H1 (cell line): ENCODE measurements around the gene EEF2K. TPM values are rescaled to one million over a fixed set of nuclear protein-coding genes. Genes with fewer than 3 reads are reported as not detected.

Source experiments
- CTCF ChIA-PET: fragments of 300-600 bp; sonication (Branson Sonifier 250); formaldehyde crosslinking; loops from one replicate; lab custom pipeline; 2021; ENCODE audit not compliant: partially characterized antibody; lab: Charles Lee
- POLR2A ChIA-PET: fragments of 300-600 bp; sonication (Branson Sonifier 250); formaldehyde crosslinking; loops from one replicate; lab custom pipeline; 2021; ENCODE audit warnings: inconsistent platforms; ENCODE audit not compliant: partially characterized antibody; lab: Charles Lee
- DNase-seq, 2 experiments: peaks; one replicate each; pipeline versions ENCODE4 v3.0.0 to v3.0.0-alpha.2; 2010 to 2022; ENCODE audit warnings: low spot score in 2 of 2, low read depth in 1 of 2, mixed read lengths in 1 of 2
- FAIRE-seq: peaks from 2 replicates; lab custom pipeline; 2011; peaks lifted over from hg19 to GRCh38; lab: Jason Lieb, UNC
- H2AFZ ChIP-seq: 2 replicates; pipeline ENCODE4 v1.8.1; 2012; ENCODE audit warnings: low read length, inconsistent platforms
- H2AK5ac ChIP-seq: 2 replicates; pipeline ENCODE4 v1.6.1; 2013; ENCODE audit warnings: low read depth, low read length
- H2BK120ac ChIP-seq: replicated peaks from 2 replicates; pipeline ENCODE3; 2013; ENCODE audit warnings: low read depth, low read length, inconsistent platforms
- H2BK12ac ChIP-seq: 2 replicates; pipeline ENCODE4 v1.6.1; 2013; ENCODE audit warnings: low read depth, low read length
- H2BK15ac ChIP-seq: 2 replicates; pipeline ENCODE4 v1.6.1; 2013; ENCODE audit warnings: low read length
- H2BK20ac ChIP-seq: 2 replicates; pipeline ENCODE4 v1.6.1; 2013; ENCODE audit warnings: low read length
- H2BK5ac ChIP-seq: 2 replicates; pipeline ENCODE4 v1.6.1; 2013; ENCODE audit warnings: low read depth, low read length
- H3K14ac ChIP-seq: 2 replicates; pipeline ENCODE4 v1.6.1; 2013; ENCODE audit warnings: inconsistent platforms; ENCODE audit not compliant: insufficient read length
- H3K18ac ChIP-seq: 2 replicates; pipeline ENCODE4 v1.6.1; 2013; ENCODE audit warnings: low read length; ENCODE audit errors: extremely low read depth
- H3K23ac ChIP-seq: 2 replicates; pipeline ENCODE4 v1.6.1; 2013; ENCODE audit warnings: inconsistent platforms; ENCODE audit not compliant: insufficient read length
- H3K23me2 ChIP-seq: 2 replicates; pipeline ENCODE4 v1.6.1; 2013; ENCODE audit warnings: low read depth, low read length
- H3K27ac ChIP-seq: 2 replicates; pipeline ENCODE4 v1.6.1; 2011; ENCODE audit warnings: low read depth, low read length, inconsistent platforms
- H3K27me3 ChIP-seq, 4 experiments: replicated peaks in 1 of 4; 1 replicate in 1 of 4; 2 replicates in 3 of 4; pipeline versions ENCODE4 v1.6.1 to v1.8.1; 2011 to 2013; ENCODE audit warnings: low read length in 3 of 4, mild to moderate bottlenecking in 3 of 4, inconsistent platforms in 2 of 4, mixed read lengths in 2 of 4, moderate library complexity in 1 of 4; ENCODE audit not compliant: control insufficient read depth in 3 of 4, insufficient read depth in 3 of 4; ENCODE audit errors: extremely low read depth in 1 of 4
- H3K36me3 ChIP-seq, 4 experiments: 2 replicates each; pipeline versions ENCODE4 v1.6.1 to v1.8.1; 2011 to 2013; ENCODE audit warnings: mild to moderate bottlenecking in 4 of 4, low read length in 3 of 4, moderate library complexity in 2 of 4, control low read depth in 1 of 4, inconsistent platforms in 1 of 4; ENCODE audit not compliant: insufficient read depth in 4 of 4, control insufficient read depth in 2 of 4
- H3K4ac ChIP-seq: replicated peaks from 2 replicates; pipeline ENCODE3; 2013; ENCODE audit warnings: low read length, low read depth, mixed read lengths, inconsistent platforms; ENCODE audit not compliant: insufficient read length
- H3K4me1 ChIP-seq, 4 experiments: replicated peaks in 1 of 4; 1 replicate in 1 of 4; 2 replicates in 3 of 4; pipeline versions ENCODE4 v1.6.1 to v1.8.1; 2011 to 2013; ENCODE audit warnings: low read length in 3 of 4, inconsistent platforms in 2 of 4, mixed read lengths in 1 of 4; ENCODE audit not compliant: insufficient read depth in 4 of 4, control insufficient read depth in 3 of 4
- H3K4me2 ChIP-seq, 2 experiments: 2 replicates each; pipeline versions ENCODE4 v1.6.1 to v1.8.1; 2011 to 2013; ENCODE audit warnings: low read depth in 2 of 2, low read length in 2 of 2, control low read depth in 1 of 2, inconsistent platforms in 1 of 2, mild to moderate bottlenecking in 1 of 2; ENCODE audit not compliant: insufficient read depth in 1 of 2
- H3K4me3 ChIP-seq, 4 experiments: fragments of 200-600, 300-600 bp in 1 of 4; sonication (generic), shearing (Covaris generic), sonication (Bioruptor Twin) in 1 of 4; 2 replicates each; pipeline versions ENCODE4 v1.5.1 to v1.8.1; 2011 to 2016; ENCODE audit warnings: low read length in 4 of 4, low read depth in 3 of 4, control low read depth in 2 of 4, inconsistent platforms in 2 of 4, mild to moderate bottlenecking in 2 of 4, mixed read lengths in 1 of 4, moderate library complexity in 1 of 4; ENCODE audit not compliant: insufficient read depth in 2 of 4; ENCODE audit errors: extremely low read depth in 1 of 4
- H3K56ac ChIP-seq: replicated peaks from 2 replicates; pipeline ENCODE3; 2013; ENCODE audit warnings: low read depth, mild to moderate bottlenecking, mixed read lengths, low read length, inconsistent platforms; ENCODE audit not compliant: insufficient read length
- H3K79me1 ChIP-seq: 2 replicates; pipeline ENCODE4 v1.6.1; 2013; ENCODE audit warnings: low read depth, low read length, control low read depth
- H3K79me2 ChIP-seq, 2 experiments: 2 replicates each; pipeline versions ENCODE4 v1.6.1 to v1.8.1; 2012 to 2013; ENCODE audit warnings: low read length in 2 of 2, mild to moderate bottlenecking in 2 of 2, inconsistent platforms in 1 of 2; ENCODE audit not compliant: insufficient read depth in 2 of 2, control insufficient read depth in 1 of 2
- H3K9ac ChIP-seq, 4 experiments: replicated peaks in 1 of 4; 1 replicate in 1 of 4; 2 replicates in 3 of 4; pipeline versions ENCODE4 v1.6.1 to v1.8.1; 2011 to 2013; ENCODE audit warnings: low read depth in 3 of 4, low read length in 3 of 4, control low read depth in 2 of 4, mild to moderate bottlenecking in 2 of 4, moderate library complexity in 2 of 4, inconsistent platforms in 1 of 4; ENCODE audit errors: extremely low read depth in 1 of 4
- H3K9me3 ChIP-seq, 2 experiments: 2 replicates each; pipeline versions ENCODE4 v1.6.1 to v1.8.1; 2012 to 2013; ENCODE audit warnings: mild to moderate bottlenecking in 2 of 2, moderate library complexity in 2 of 2, control low read depth in 1 of 2, inconsistent platforms in 1 of 2, low read depth in 1 of 2, low read length in 1 of 2, mixed read lengths in 1 of 2; ENCODE audit not compliant: insufficient read depth in 2 of 2
- H4K20me1 ChIP-seq, 2 experiments: replicated peaks in 1 of 2; 2 replicates each; pipeline versions ENCODE3 to v1.8.1; 2011 to 2013; ENCODE audit warnings: inconsistent platforms in 2 of 2, low read length in 2 of 2, mild to moderate bottlenecking in 1 of 2; ENCODE audit not compliant: insufficient read depth in 2 of 2, control insufficient read depth in 1 of 2
- H4K5ac ChIP-seq: 2 replicates; pipeline ENCODE4 v1.6.1; 2013; ENCODE audit warnings: low read length, low read depth, mixed read lengths, inconsistent platforms; ENCODE audit not compliant: insufficient read length
- H4K8ac ChIP-seq: 2 replicates; pipeline ENCODE4 v1.8.0; 2013; ENCODE audit warnings: mild to moderate bottlenecking, moderate library complexity, low read length, inconsistent platforms; ENCODE audit not compliant: insufficient read depth; ENCODE audit errors: extremely low read depth
- H4K91ac ChIP-seq: replicated peaks from 2 replicates; pipeline ENCODE3; 2013; ENCODE audit warnings: low read length, mixed read lengths, inconsistent platforms; ENCODE audit not compliant: insufficient read length
- CBX5 ChIP-seq: fragments of 300-800, 300-1000 bp; sonication (generic); IDR thresholded peaks from 2 replicates; pipeline ENCODE4 v1.7.1; 2016; ENCODE audit warnings: antibody characterized with exemption, low read length, low read depth
- RBBP5 ChIP-seq: IDR thresholded peaks from 2 replicates; pipeline ENCODE4 v1.7.1; 2012; ENCODE audit warnings: low read depth, mild to moderate bottlenecking, inconsistent platforms, low read length, moderate library complexity, borderline replicate concordance
- WGBS, 2 experiments: shearing (Covaris generic) in 1 of 2; methylation state at CpG; one replicate each; pipeline versions ENCODE4 v1.1.6 to v1.1.7; 2013 to 2015; ENCODE audit warnings: low lambda C conversion rate in 2 of 2, mixed read lengths in 2 of 2, inconsistent platforms in 1 of 2, low coverage in 1 of 2, missing lambda C conversion rate in 1 of 2; ENCODE audit not compliant: insufficient replicate concordance in 2 of 2, insufficient coverage in 1 of 2, insufficient read length in 1 of 2; ENCODE audit errors: extremely low coverage in 1 of 2, missing lambda C conversion rate in 1 of 2; 5-methylcytosine and 5-hydroxymethylcytosine counted together
- polyA plus RNA-seq, 7 experiments: library from polyadenylated mRNA; depleted of rRNA in 3 of 7; stranded (reverse) in 5 of 7; unstranded in 2 of 7; fragments of >200 nt in 5 of 7; fragments of 200-250 nt in 2 of 7; gene quantifications; 1 replicate in 5 of 7; 2 replicates in 1 of 7; 4 replicates in 1 of 7; pipeline versions ENCODE4 v1.2.1 to v1.2.3, GENCODE V29; 2011 to 2013; ENCODE audit warnings: missing spikeins in 2 of 7, mixed read lengths in 2 of 7
- total RNA-seq: library from RNA; stranded (reverse); fragmentation: NEBNext Ultra II Directional; extraction: Animal tissue kit (Norgen Biotek cat#: 25700); gene quantifications from 2 replicates; pipeline ENCODE4 v1.2.1, GENCODE V29; 2021

Gene EEF2K
- total and polyA plus RNA-seq, 2 of the 8 experiments (the other 6 are each of a cell fraction or from before 2014, with no cell fraction given): 14.9 to 30.2 TPM

- Histone ChIP-seq H3K79me2 (peaks cover 3 to 48% of the 10 kb centered on the region in 2 experiments; a peak in 3 of 4 replicates), H2BK5ac (no peak overlapping the region), H2BK20ac (no peak overlapping the region), H3K9ac (no peak overlapping the region), H2AFZ (no peak overlapping the region), H4K20me1 (peaks cover 0 to 3% of the 10 kb centered on the region in 2 experiments), H3K4me1 (peaks cover 0 to 7% (median 4%) of the 10 kb centered on the region in 4 experiments; a peak in 4 of 7 replicates), H3K4me2 (no peak overlapping the region), H2BK12ac (no peak overlapping the region), H2BK120ac (no peak overlapping the region), H4K5ac (no peak overlapping the region), H3K79me1 (peaks cover 5% of the 10 kb centered on the region; the same call in 1 of the 2 replicates), H2BK15ac (no peak overlapping the region), H3K14ac (no peak overlapping the region), H2AK5ac (no peak overlapping the region), H4K91ac (no peak overlapping the region), H3K4ac (no peak overlapping the region), H4K8ac (no peak overlapping the region), H3K23me2 (peaks cover 6% of the 10 kb centered on the region), H3K56ac (no peak overlapping the region), H3K36me3 (no peaks in the 10 kb centered on the region; a peak in 1 of 8 replicates), H3K9me3 (peaks cover 0 to 6% of the 10 kb centered on the region in 2 experiments; a peak in 1 of 4 replicates), H3K23ac (no peak overlapping the region), H3K27me3 (no peaks in the 10 kb centered on the region), H3K18ac (no peak overlapping the region), H3K27ac (no peak overlapping the region; the same call in 1 of the 2 replicates), H3K4me3 (no peak overlapping the region)
- no peak for FAIRE-seq
- POLR2A ChIA-PET: interaction anchor here (1.1 to 4.2 kb wide), 5 partner anchors 8 to 87 kb away, joined by 3 to 14 read pairs (median 4); no protein-coding TSS in a partner anchor
- TF ChIP-seq CBX5 (no peak), RBBP5 (no peak)
- DNase-seq: no peak
- CTCF ChIA-PET: interaction anchor here (1.0 to 11.1 kb wide), 8 partner anchors 9 to 107 kb away, joined by 3 to 66 read pairs (median 6); no protein-coding TSS in a partner anchor
- whole genome bisulfite sequencing, 2 experiments: 96% methylated on average over 2 of the region's 2 CpGs; no CpG with 5 or more reads in 1 of the 2 experiments
Measured at GRCh38 chr16:22210854-22211253, 4.8 kb downstream of the EEF2K start.
